Esophagus squamous epithelium (tissue), 5 donors: Measurements from ENCODE around the gene DISP3. TPM values are rescaled to one million over a fixed set of nuclear protein-coding genes. Genes with fewer than 3 reads are reported as not detected.

ENCODE experiments used
- DNase-seq: peaks from one replicate; lab custom pipeline; 2025; lab: John Stamatoyannopoulos, UW
- H3K27ac ChIP-seq, 4 donors: fragments of 200-600 bp; sonication (generic); one replicate each; pipeline ENCODE4 v1.5.1; 2016 to 2019; ENCODE audit warnings: mild to moderate bottlenecking in 1 of 4
- H3K27me3 ChIP-seq, 4 donors: fragments of 200-600 bp; sonication (generic); 1 replicate in 3 of 4; 2 replicates in 1 of 4; pipeline versions ENCODE4 v1.5.1 to v1.6.0; 2017 to 2021; ENCODE audit warnings: antibody characterized with exemption in 1 of 4
- H3K36me3 ChIP-seq, 3 donors: fragments of 200-600 bp; sonication (generic); one replicate each; pipeline ENCODE4 v1.5.1; 2016 to 2019
- H3K4me1 ChIP-seq, 3 donors: fragments of 200-600 bp; sonication (generic); one replicate each; pipeline ENCODE4 v1.5.1; 2017 to 2019
- H3K4me3 ChIP-seq, 4 donors: fragments of 200-600 bp; sonication (generic); 1 replicate in 3 of 4; 2 replicates in 1 of 4; pipeline ENCODE4 v1.5.1; 2016 to 2019; ENCODE audit warnings: mild to moderate bottlenecking in 2 of 4, moderate library complexity in 1 of 4
- H3K9me3 ChIP-seq, 3 donors: fragments of 200-600 bp; sonication (generic); one replicate each; pipeline ENCODE4 v1.5.1; 2016 to 2019
- CTCF ChIP-seq, 6 experiments: fragments of 450-650 bp in 4 of 6; fragments of 200-600 bp in 2 of 6; sonication (generic) in 2 of 6; IDR thresholded peaks; one replicate each; pipeline ENCODE4 v1.5.1; 2016 to 2019; ENCODE audit warnings: antibody characterized with exemption in 6 of 6, mild to moderate bottlenecking in 4 of 6, moderate library complexity in 4 of 6
- POLR2A ChIP-seq, 4 donors: fragments of 450-650 bp; IDR thresholded peaks; one replicate each; pipeline ENCODE4 v1.6.1; 2017; ENCODE audit warnings: antibody characterized with exemption in 4 of 4, mild to moderate bottlenecking in 4 of 4, moderate library complexity in 3 of 4
- WGBS, 2 donors: methylation state at CpG; one replicate each; pipeline ENCODE4 v1.1.5; 2018; 5-methylcytosine and 5-hydroxymethylcytosine counted together
- intact Hi-C: fragments of 100-400 bp; cut with DNase I; formaldehyde crosslinking; loops from one replicate; pipeline ENCODE4 v1.15.0; 2022
- total RNA-seq, 4 donors: library from RNA; depleted of rRNA; stranded (reverse); fragments of >200 nt; gene quantifications; one replicate each; pipeline ENCODE4 v1.1.0, GENCODE V29; 2016
- donor health status: DM: yes; HTN: yes; CAD: no.

DISP3 gene
- total RNA-seq, 4 donors from 2014 or later, result 0.67 TPM; not detected in 3

GRCh38 chr1:11449100-11449403 lies 29.9 kb upstream of the DISP3 start:
- intact Hi-C loops, result no loop called here
- Histone ChIP-seq H3K36me3 (no peaks in the 10 kb centered on the region), H3K4me3 (no peak overlapping the region), H3K9me3 (no peaks in the 10 kb centered on the region), H3K27me3 (peaks cover 0 to 94% (median 0%) of the 10 kb centered on the region in 4 donors), H3K27ac (no peak overlapping the region), H3K4me1 (no peaks in the 10 kb centered on the region)
- no peak for DNase-seq
- TF ChIP-seq CTCF (IDR thresholded peaks at IDR 0.05), result no peak
- TF ChIP-seq POLR2A (IDR thresholded peaks at IDR 0.05), result no peak
- 75 to 80% methylated on average over 1 to 10 of the region's 11 CpGs for WGBS, 2 donors

DNA sequence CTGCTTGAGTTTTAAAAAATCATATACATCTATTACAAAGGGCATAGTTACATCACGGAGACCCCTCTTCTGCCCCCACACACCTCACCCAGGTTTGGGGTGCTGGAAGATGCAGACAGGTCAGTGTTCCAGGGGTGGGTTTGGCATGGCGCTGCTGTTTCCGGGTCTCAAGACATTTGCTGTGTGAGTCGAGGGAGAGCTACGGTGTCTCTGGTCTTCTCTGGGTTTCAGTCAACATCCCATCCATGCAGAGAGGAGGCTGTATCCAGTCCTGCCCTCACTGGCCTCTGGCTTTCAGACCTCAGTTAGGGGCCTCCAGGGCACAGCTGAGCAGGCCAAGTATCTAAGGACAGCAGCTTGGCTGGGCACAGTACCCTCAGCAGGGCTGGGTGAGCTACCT lies 28.6 kb upstream of the DISP3 start:
- TF ChIP-seq POLR2A (IDR thresholded peaks at IDR 0.05) (no peak), CTCF (IDR thresholded peaks at IDR 0.05) (no peak)
- no peak for DNase-seq
- Histone ChIP-seq H3K9me3 (no peaks in the 10 kb centered on the region), H3K27me3 (peaks cover 0 to 94% (median 0%) of the 10 kb centered on the region in 4 donors), H3K4me3 (no peak overlapping the region), H3K4me1 (no peaks in the 10 kb centered on the region), H3K27ac (no peak overlapping the region), H3K36me3 (no peaks in the 10 kb centered on the region)
- WGBS, 2 donors, result 88 to 90% methylated on average over 5 of the region's 5 CpGs
- intact Hi-C loops, result no loop called here

GRCh38 chr1:11453742-11454491 lies 25.0 kb upstream of the DISP3 start:
- TF ChIP-seq POLR2A (IDR thresholded peaks at IDR 0.05), result no peak
- TF ChIP-seq CTCF (IDR thresholded peaks at IDR 0.05), result no peak
- WGBS, 2 donors, result 42 to 47% methylated on average over 19 to 25 of the region's 27 CpGs
- intact Hi-C loops, result no loop called here
- H3K9me3 ChIP-seq, result no peaks in the 10 kb centered on the region
- no peaks in the 10 kb centered on the region for H3K4me1 ChIP-seq
- H3K4me3 ChIP-seq, result no peak overlapping the region
- H3K27me3 ChIP-seq, result peaks cover 0 to 96% (median 0%) of the 10 kb centered on the region in 4 donors
- no peak for DNase-seq
- H3K36me3 ChIP-seq, result no peaks in the 10 kb centered on the region
- H3K27ac ChIP-seq, result no peak overlapping the region

DNA sequence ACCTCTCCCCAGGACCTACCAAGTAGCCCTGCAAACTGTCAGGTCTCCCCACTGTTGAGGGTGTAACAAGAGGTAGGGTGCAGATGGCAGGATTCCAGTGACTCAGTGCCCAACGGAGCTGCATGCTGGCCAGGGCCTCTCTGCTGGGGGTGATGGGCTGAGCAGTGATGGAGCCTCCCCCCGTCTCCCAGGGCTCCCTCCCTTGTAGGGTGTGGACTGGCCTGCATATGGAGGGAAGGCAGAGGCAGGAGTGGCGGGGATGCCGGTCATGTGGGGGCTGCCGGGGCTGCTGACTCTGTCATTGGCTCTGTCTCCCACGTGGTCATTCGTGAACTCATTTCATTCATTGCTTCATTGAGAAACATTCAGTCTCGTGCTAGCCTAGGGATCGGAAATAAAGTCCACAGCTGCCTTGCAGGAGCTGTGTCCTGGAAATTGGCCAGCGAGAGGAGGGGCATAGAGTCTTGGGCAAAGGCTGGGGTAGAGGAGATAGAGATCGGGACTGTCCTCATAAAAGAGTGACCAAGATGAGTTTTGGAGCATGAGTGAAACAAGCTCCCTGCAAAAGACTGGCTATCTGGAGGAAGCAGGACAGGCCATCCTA lies 22.9 kb upstream of the DISP3 start:
- Histone ChIP-seq H3K27ac (no peak overlapping the region), H3K9me3 (no peaks in the 10 kb centered on the region), H3K36me3 (no peaks in the 10 kb centered on the region), H3K27me3 (peaks cover 0 to 99% (median 0%) of the 10 kb centered on the region in 4 donors), H3K4me1 (no peaks in the 10 kb centered on the region), H3K4me3 (no peak overlapping the region)
- no peak for DNase-seq
- TF ChIP-seq POLR2A (IDR thresholded peaks at IDR 0.05) (no peak), CTCF (IDR thresholded peaks at IDR 0.05) (no peak)
- intact Hi-C loops, result no loop called here
- WGBS, 2 donors, result 55 to 67% methylated on average over 6 to 9 of the region's 11 CpGs

DNA sequence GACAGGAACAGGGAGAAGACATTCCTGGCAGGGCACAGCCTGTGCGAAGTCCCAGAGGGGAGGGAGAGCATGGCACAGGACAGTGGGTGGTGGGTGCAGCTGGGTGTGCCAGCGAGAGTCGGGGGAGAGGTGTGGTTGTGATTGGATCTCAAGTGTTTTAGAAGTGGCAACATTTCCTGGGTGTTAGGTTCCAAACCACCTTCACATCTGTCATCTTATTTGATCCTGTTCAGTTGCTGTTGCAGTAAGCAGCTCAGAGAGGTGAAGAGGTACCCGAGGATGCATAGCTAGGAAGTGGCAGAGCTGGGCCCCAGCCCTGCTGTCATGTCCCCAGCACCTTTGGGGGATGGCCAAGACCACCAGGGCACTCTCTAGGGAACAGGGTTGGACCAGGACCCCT lies 22.0 kb upstream of the DISP3 start:
- intact Hi-C loops, result no loop called here
- H3K36me3 ChIP-seq, result no peaks in the 10 kb centered on the region
- no peaks in the 10 kb centered on the region for H3K9me3 ChIP-seq
- DNase-seq, result no peak
- WGBS, 2 donors, result 52 to 80% methylated on average over 4 of the region's 4 CpGs
- no peak for TF ChIP-seq CTCF (IDR thresholded peaks at IDR 0.05)
- TF ChIP-seq POLR2A (IDR thresholded peaks at IDR 0.05), result no peak
- no peaks in the 10 kb centered on the region for H3K4me1 ChIP-seq
- H3K27ac ChIP-seq, result no peak overlapping the region
- no peak overlapping the region for H3K4me3 ChIP-seq
- peaks cover 0 to 99% (median 0%) of the 10 kb centered on the region in 4 donors for H3K27me3 ChIP-seq
